ENCODE measurements around the gene TP63.
"Not testable (repeated sequence)": the region's sequence is repeated elsewhere in the genome, so short reads cannot be mapped to it uniquely, and the experiment has no call there.

Gene TP63

DNA sequence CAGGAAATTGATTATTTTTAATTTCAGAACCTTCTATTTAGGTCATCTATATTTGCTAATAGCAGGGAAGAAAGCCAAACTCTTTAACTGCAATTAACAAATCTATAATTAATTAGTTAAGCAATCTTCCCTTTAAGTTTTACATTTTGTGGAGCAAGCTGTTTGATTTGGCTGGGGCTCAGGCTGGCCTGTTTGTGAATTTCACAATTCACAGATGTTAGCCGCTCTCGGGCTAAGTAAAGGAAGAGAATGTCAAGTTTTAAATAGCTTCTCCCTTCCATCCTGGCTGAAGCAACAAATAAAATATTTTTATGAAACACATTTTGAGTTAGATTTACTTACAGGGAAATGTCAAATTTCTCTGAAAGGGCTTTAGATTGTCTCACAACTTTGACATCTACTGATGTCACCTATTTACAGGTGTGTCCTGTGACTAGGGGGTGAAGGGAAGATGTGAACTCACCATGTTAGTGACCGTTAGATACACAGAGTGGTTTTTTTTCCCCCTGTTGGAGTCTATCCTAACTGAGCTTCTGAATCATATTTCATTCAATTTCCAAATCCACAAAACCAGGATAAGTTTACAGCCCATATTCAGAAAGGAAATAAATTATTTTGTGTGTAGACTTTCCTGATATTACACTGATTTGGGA is 1.3 kb upstream of the TP63 start:
- no peak for DNase-seq

DNA sequence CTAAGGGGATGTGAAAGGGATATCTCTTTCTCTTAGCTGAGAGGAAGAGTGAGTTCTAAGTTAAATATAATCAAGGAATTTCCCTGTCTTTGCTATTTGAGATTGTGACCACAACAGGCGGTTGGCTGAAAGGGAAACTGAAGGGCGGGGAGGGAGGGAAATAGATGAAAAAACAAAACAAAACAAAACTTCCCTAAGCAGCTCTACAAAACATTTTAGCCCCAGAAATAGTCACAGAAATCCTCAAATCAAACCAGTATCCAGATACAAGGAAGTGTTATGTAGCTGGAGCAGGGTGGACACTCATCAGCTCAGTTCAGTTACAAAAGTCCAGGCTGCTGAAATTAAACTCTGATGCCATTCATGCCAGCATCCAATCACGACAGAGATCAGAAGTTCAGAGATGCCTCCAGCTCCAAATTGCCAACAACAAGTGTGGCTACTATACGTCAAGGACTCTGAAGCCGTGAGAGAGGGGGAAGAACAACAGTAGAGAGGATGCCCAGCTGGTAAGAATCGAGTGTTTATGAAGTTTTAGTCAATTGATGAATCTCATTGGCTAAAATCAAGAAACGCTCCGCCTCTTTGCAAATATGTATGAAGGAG is 319 bp upstream of the TP63 start:
- no peak for DNase-seq

GRCh38 chr3:189631409-189631808 is 220 bp downstream of the TP63 start:
- no peak for DNase-seq

DNA sequence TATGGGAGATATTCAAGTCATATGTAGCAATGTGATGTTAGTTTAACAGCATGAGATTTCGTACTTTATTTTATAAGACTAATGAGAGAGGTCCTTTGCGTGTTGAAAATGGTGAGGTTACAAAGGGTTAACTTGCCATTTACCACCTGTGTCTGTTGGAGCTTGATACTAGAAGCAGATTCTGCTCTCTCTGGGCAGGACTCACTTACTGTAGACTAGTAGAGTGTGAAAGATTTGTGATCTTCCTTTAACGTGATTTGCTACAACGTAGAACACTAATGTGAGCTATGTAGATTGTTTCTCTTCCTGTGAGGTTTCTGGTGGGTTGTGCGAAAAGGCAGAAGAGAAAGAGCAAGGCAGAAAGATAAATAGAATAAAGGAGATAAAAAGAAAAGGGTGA is 1.1 kb downstream of the TP63 start:
- no peak for DNase-seq

- no peak for DNase-seq
Observed at GRCh38 chr3:189635339-189635738, 4.2 kb downstream of the TP63 start.

DNA sequence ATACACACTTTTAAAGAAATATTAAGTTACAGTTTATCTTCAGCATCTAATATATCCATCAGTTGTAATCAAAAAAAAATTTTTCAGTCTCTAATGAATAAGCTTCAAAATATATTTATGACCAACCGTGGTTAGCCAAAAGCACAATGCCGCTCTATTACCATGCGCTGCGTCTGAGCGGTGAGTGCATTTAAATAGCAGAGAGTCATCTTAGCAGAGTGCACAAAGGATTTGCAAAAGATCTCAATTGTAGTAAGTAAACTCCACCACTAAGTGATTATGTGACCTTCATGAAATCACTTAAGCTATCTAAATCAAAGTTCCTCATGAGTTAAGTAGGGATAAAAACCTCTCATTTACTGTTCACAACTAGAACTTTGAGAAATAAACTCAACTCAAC is 4.9 kb downstream of the TP63 start:
- no peak for DNase-seq

DNA sequence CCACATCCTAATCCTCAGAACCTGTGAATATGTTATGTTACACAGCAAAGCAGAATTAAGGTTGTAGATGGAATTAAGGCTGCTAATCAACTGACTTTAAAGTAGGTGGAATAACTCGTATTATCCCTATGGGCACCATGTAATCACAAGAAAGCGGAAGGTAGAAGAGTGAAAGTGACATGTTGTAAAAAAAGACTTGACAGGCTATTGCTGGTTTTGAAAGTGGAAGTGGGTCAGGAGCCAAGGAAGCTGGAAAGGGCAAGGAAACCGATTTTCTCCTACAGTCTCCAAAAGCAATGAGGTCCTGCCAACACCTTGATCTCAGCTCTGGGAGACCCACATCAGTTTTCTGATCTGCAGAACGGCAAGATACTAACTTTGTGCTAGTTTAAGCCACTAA is 6.6 kb downstream of the TP63 start:
- DNase-seq: no peak

DNA sequence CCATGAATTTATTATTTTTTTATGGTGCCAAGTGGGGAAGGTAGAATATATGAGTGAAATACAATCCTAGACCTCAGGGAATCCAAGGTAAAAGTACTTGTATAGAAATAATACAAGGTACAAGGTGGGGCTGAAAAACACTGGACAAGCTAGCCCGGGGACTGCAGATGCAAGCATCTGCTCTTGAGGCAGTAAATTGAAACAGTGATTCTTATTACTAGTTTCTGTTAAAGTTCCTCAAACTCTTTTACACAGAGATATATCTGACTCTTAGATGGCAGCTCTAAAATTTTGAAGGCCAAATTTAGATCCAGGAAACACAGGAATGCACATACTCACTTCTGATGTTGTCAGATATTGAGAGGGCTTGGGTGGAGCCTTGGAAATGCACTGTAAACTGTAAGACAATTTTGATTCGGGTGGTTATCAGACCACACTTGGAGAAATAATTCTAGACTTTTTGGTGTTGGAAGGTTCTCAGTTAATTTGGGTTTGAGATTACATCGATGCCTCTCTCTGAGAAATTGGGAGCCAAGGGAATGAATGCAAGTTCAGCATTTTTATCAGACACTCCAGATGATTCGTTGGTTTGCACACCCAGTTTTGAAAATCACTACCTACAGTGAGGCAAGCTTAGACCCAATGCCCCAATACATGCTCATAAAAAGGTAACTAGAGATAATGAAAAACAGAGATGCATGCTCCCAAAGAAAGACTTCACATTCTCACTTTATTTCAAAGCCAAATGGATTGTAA is 7.3 kb downstream of the TP63 start:
- no peak for DNase-seq

DNA sequence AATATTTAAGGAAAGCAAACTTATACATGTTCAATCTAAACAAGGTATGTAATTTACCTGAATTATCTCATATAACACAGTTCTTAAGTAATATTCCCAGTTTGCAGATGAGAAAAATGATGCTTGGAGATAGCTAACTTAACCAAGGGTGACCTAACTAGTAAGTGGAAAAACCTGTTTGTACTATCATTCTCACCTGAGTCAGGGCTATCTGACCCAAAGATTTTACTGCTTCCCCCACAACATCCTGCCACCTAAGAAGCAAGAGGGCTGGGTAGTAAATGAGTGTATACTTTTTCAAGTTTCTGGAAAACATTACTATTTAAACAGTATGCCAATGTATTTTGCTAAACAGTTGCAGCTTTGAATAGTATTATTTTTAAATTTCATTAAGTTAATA is 10.6 kb downstream of the TP63 start:
- no peak for DNase-seq

GRCh38 chr3:189646853-189647542 is 15.8 kb downstream of the TP63 start:
- DNase-seq: no peak

DNA sequence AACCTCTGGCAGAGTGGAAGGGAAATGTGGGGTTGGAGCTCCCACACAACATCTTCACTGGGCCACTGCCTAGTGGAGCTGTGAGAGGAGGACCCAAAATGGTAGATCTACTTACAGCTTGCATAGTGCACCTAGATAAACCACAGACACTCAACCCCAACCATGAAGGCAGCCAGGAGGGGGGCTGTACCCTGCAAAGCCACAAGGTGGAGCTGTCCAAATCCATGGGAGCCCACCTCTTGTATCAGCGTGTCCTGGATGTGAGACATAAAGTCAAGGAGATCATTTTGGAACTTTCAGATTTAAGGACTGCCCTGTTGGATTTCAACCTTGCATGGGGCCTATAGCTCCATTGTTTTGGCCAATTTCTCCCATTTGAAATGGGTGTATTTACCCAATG is 20.9 kb downstream of the TP63 start:
- DNase-seq: no peak

DNA sequence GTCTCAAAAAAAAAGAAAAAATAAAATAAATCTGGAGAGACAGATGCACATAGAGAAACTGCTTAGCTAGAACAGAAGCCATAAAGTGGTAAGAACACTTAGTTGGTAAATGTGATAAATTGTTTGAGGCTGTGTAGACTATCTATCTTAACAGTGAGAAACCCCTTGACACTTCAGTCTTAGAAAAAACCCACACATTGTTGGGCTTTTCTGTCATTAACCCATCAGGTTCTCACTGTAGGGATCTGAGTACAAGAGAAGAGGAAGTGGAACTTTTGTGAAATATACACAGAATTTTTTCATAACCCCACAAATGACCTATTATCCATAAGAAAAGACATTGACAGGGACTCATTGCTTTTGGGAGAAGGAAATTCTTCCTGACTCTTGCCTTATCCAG is 24.4 kb downstream of the TP63 start:
- DNase-seq: no peak

DNA sequence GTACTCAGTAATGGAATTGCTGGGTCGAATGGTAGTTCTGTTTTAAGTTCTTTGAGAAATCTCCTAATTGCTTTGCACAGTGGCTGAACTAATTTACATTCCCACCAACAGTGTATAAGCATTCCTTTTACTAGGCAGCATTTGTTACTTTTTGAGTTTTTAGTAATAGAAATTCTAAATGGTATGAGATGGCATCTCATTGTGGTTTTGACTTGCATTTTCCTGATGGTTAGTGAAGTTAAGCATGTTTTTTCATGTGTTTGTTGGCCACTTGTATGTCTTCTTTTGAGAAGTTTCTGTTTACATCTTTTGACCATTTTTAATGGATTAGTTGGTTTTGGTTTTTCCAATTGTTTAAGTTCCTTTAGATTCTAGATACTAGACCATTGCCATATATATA is 28.4 kb downstream of the TP63 start:
- no peak for DNase-seq

DNA sequence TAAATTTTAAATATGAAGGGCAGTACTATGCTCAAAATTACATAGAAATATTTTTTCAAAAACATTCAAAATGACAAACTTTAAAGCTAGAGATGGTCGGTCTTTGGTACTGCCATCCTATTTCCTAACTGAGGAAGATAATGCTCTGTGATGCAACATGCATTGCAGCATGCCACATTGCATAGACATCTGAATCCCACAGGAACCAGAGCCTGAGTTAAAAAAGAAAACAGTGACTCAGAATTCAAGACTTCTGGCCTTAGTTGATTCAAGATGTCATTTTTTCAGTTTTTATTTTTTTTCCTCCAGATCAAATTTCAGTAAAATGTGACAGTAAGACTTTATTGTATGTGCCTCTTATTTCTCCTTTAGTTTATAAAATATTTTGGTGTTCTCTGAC is 33.1 kb downstream of the TP63 start:
- DNase-seq: no peak

DNA sequence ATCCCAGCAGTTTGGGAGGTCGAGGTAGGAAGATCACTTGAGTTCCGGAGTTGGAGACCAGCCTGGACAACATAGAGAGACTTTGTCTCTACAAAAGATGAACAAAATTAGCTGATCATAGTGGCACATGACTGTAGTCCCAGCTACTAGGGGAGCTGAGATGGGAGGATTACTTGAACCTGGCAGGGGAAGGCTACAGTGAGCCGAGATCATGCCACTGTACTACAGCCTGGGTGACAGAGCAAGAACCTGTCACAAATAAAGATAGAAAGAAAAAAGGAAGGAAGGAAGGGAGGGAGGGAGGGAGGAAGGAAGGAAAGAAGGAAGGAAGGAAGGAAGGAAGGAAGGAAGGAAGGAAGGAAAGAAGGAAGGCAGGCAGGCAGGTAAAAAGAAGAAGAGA is 41.2 kb downstream of the TP63 start:
- DNase-seq: not testable (repeated sequence)

GRCh38 chr3:189673535-189673934 is 42.3 kb downstream of the TP63 start:
- DNase-seq: no peak

DNA sequence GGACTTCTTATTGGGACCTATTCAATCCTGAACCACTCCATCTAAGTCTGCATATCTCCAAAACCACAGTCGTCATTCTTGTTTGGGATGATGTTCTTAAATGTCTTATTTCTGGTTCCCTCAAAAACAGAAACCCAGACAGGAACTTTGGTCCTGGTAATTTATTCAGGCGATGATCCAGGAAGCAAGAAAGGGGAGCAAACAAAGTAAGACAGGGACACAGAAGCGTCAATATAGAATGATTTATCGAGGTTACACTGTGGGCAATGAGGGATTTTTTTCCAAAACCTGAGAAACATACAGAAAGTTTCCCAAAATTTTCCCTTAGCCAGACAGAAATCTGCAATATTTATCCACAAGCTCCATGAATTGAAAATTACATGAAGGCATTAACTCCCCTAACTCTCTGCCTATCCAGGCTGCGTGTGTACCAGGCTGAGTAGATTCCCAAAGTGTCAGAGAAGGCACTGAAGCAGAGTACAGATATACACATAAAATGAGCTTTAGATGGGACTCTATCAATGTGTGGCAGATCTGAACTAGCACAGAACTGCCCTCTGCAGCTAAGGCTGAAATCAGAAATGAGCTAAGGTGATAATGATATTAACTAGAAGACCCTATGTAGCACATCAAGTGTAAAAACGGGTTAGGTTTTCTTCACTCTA is 43.2 kb downstream of the TP63 start:
- DNase-seq: no peak

DNA sequence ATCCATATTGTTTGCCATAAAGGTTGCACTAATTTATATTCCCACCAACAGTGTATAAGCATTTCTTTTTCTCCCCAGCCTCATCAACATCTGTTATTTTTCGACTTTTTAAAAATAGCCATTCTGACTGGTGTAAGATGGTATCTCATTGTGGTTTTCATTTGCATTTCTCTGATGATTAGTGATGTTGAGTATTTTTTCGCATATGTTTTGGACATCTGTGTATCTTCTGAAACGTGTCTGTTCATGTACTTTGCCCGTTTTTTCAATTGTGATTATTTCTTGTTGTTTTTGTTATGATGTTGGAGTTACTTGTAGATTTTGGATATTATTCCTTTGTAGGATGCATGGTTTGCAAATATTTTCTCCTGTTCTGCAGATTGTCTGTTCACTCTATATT is 46.5 kb downstream of the TP63 start:
- no peak for DNase-seq

DNA sequence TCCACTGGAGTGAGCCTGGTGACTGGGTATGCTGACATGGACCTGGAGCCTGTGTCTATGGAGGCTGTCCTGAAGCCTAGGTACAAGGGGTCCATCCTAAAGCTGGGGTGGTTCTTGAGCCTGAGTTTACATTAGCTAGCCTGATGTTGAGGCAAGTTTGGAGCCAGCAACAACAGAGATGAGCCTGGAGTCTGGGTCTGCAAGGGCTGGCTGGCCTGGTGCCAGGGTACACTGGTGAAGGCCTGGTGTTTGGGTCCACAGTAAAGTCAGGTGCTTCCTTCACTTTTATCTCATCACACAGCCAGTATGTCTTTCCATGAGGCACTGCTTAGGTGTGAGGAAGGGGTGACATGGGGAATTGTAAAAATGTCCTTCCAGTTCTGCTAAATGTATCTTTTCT is 49.5 kb downstream of the TP63 start:
- DNase-seq: no peak

GRCh38 chr3:189683546-189684255 is 52.5 kb downstream of the TP63 start:
- DNase-seq: no peak

DNA sequence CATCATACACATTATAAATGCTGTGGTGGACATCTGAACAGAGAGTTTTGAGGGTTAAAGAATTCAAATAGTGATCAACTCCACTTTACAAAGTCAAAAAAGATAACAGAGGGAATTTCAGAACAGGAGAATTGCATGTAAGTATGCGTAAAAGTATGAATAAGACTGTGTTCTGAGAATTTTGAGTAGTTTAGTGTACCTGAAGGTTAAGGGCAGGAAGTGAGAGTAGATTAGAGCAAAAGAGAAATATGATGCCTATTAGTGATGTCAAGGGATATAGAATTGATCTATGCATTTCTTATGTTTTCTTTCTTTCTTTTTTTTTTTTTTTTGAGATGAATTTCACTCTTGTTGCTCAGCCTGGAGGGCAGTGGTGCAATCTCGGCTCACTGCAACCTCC is 53.1 kb downstream of the TP63 start:
- DNase-seq: no peak

DNA sequence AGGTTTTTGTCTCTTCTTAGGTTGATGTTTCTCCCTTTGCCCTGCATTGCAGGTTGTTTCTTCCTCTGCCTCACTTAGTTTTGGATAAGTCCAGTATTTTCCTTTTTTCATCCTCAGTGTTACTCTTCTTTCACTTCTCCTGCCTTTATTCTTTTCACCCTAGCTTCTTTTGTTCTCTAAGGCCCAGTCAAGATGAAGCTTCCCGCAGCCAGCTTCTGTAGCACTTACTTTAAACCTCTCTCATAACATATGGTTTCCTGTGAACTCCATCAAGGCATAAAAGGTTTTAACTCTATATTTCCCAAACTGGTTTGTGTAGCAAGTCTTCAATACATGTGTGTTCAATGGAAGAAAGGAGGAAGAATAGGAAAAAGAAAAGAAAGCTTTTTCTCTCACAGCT is 54.1 kb downstream of the TP63 start:
- no peak for DNase-seq

DNA sequence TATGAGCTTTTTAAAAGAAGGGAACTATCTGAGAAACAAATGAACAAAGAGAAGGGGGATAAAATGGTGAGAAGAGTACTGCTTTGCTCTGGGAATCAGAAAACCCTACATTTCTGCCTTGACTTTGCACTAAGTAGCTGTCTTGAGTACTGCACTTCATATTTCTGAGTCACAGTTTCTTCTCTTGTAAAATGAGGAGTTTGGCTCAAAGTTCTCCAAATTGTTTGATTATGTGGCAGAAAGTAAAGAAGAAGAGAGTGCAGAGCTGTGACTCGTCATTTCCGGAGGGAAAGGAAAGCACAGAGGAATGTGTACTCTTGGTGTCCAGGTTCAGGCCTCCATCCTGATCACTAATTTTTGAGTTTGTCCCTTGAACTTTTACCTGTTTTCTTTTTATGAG is 54.7 kb downstream of the TP63 start:
- no peak for DNase-seq

Measured in NCI-H1930 (cell line).